NCI-H1105 treated with DMSO at 0.1 percent for 48 hours (cell line): ENCODE results near the gene OR2H2.

Experiments
- DNase-seq: peaks from one replicate; lab custom pipeline; 2025; lab: John Stamatoyannopoulos, UW

OR2H2 gene

DNA sequence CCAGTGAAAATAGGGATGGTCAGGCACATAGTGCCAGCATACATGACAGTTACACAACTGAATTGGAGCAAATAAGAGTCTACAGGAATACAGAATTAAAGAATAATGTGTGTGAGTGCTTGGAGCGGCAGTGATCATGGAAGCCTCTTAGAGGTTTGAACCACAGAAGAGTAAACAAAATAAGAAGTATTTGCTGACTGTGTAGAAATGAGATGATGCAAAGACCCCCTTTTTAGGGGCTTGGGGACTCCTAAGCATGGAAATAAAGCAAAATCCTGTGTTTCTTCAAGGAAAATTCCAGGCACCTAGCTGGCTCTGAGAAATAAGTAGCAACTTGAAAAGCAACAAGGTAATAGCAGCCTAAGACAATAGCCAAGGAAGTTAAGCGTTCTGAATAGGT, 6.8 kb downstream of the OR2H2 start:
- no peak for DNase-seq

DNA sequence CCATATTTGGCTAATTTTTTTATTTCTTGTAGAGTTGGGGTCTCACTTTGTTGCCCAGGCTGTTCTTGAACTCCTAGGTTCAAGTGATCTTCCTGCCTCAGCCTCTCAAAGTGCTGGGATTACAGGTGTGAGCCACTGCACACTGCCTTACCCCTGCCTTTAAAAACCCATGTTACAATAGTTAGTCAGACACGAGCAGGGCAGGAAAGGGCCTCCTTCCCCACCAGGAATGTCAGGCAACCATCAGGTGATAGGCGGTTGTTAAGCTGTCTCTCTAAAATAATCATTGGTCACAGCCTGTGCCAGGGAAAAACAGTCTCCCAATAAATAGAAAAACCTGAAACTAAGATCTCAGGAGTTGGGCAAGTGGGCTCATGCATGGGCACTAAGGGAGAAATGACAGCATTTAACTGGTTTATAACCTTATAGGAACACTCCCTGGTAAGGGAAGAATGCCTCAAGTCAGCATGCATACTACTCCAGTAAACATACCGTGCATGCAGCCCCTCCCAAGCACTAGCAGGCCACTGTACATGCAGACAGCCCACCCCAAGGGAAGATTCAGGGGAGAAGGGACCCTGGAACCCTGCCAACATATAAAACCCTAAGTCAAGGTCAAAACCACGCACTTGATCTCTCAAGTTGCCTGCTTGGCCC, 8.4 kb downstream of the OR2H2 start:
- DNase-seq: no peak

DNA sequence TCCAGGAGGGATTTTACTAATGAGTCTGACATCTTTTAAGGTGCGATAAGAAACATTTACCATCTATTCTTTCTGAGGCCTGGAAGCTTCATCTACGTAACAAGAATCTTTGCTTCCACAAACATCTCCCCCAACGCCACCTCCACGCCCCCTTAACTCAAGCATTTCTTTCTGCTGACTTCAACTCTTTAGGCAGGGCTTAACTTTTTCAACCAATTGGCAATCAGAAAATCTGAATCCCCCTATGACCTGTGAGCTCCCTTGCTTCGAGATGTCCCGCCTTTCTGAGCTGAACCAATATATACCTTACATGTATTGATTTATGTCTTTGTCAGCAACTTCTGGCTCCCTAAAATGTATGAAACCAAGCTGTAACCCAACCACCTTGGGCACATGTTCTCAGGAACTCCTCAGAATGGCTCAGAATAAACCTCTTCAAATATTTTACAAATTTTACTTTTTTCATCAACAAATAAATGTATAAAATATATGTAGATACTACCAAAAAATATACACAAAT, 11.5 kb downstream of the OR2H2 start:
- no peak for DNase-seq

DNA sequence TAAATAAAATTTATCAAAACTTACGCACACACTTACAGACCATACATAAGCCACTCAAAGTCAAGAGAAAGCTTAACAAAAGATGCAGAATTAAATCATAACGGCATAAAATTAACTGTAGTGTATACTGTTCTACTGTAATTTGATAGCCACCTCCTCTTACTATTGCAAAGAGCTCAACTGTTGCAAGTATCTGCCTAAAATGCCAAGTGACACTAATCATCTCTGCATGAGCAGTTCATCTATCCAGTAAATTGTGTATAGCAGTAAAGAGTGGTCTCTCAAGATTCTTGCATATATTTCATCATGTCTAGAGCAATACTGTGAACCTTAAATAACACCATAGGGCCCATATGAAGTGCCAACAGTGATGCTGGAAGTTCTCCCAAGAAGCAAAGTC, 12.3 kb downstream of the OR2H2 start:
- DNase-seq: peak; percentile 3

DNA sequence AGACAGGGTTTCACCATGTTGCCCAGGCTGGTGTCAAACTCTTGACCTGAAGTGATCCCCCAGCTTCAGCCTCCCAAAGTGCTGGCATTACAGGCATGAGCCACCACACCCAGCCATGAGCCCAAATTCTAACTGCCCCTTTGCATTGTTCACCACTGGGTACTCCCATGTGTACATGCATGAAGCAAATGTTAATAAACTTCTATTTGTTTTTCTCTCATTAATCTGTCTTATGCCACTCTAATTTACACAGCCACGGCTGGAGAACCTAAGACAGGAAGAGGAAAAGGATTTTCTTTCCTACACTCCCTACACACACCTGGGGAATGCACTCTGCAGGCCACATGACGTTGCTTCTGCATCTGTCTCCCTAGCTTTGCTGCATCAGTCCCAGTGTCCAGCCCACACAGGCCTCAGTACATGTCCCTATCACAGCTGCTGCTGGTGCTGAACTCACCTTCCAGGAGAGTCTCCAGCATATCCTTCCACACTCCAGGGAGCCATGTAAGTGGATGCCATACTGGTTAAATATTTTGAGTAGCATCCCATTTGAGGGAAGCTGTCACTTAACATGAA, 13.3 kb downstream of the OR2H2 start:
- no peak for DNase-seq

DNA sequence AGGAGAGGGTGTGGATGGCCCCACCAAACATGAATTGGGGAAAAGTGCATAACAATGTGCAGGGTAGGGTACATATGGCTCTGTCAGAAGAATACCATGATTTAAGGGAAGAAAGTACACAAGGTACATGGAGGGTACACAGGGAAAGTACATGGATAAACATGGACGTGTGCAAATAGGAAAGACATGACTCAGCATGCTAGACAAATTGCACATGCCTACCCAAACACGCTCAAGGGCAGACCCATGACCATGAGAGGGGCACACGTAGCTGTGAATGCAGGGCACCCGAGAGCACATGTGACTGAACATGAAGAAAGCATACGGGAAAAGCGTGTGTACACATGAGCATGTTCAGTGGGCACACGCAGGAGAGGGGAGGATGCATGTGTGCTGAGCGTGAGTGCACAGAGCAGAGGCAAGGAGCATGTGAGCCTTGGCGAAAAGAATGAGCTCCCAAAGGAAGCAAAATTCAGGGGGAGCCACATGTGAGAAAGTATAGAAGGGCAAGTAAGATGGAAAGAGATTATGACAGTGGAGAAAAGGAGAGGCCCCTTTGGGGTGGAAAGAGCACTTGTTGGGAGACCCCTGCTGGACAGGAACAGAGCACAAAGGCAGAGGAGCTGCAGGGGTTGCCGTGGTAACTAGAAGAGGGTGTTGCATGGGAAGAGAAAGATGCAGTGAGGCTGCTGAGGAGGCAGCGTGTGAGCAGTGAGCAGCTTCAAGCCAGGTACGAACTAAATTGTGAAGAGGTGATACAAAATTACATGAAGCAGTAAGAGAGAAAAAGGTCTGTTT, 17.8 kb downstream of the OR2H2 start:
- peak; percentile 74 for DNase-seq

DNA sequence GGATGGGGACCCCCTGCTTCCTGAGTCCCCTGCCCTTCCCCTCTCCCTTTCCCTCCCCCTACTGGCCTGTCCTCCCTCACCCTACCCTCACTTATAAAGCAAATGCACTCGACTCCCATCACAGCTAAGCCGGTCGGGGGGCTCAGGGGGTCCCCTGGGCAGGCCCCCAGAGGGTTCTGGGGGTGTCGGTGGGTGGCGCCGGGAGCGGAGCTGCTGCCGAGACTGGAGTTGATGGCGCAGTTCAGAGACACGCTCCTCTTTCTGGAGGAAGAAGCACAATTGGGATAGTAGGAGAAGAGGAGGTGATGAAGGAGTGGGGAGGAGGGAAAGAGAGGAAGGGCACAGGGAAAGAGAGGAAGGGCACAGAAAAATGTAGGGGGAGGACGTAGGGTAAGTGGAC, 18.5 kb downstream of the OR2H2 start:
- no peak for DNase-seq

DNA sequence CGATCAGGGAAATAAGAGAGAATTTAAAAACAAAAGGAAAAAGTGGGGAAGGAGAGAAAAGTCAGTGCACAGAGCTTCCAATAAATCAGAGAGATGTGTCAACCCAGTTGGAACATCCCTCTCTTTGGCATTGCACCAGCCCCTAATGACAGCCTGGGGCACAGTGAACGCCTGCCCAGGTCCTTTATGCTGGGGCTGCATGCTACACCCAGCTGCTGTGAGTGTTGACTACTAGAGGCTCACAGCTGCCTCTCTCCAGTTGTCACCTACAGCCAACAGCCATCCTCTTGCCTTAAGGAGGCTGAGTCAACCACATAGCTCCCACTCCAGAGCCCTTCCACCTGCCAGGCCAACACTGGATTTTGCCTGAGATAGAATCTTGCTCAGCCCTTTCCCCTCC, 19.0 kb downstream of the OR2H2 start:
- DNase-seq: peak; percentile 16

DNA sequence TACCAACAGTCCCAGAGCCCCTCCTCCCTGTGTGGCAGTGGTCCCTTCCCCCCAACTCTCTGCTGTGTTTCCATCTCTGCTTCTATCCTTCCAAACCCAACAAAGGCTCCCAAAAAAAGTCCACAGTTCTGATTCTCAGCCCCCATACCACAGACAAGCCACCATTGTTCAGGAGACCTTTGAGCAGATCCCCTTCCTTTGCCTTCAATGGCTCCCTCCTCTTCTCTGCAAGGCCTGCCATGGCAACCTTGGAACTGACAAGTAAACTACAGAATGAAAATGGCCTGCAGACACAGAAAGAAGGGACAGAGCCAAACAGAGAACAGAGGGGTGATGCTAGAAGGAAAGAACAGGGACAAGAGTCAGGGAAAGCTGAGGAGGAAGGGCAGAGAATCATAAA, 23.2 kb downstream of the OR2H2 start:
- no peak for DNase-seq

DNA sequence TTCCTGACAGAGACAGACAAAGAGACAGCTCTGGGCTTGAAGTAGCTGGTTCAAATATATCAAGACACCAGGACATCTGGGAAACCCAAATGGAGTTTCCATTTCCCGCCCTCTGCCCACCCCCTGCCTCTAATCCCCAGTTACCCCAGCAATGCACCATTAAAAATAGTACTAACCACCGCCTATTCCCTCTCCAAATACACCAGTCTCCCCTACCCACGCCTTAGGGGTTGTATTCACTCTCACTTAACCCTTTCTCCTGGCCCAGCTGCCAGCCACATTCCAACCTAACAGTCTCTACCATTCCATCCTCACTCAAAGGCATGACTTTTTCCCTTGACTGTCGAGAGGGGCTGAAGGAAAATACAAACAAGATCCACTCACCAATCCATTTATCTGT, 25.6 kb downstream of the OR2H2 start:
- no peak for DNase-seq

DNA sequence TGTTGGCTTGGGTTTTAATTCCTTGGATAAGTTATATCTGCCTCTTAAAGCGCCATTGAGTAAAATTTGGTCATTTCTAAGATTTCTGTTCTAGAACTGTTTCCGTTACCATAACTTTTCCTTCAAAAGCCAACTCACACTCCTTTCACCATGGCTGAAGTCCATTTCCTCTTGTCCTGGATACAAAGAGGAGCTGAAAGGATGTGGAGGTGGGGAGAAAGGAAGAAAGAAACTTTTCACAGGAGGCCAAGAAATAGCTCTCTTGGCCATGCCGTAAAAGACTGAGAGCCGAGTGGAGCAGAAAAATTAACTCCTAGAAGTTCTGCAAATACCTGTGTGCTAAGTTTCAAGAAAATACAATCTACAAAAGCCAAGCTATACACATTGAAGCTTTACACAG, 26.5 kb downstream of the OR2H2 start:
- DNase-seq: no peak

DNA sequence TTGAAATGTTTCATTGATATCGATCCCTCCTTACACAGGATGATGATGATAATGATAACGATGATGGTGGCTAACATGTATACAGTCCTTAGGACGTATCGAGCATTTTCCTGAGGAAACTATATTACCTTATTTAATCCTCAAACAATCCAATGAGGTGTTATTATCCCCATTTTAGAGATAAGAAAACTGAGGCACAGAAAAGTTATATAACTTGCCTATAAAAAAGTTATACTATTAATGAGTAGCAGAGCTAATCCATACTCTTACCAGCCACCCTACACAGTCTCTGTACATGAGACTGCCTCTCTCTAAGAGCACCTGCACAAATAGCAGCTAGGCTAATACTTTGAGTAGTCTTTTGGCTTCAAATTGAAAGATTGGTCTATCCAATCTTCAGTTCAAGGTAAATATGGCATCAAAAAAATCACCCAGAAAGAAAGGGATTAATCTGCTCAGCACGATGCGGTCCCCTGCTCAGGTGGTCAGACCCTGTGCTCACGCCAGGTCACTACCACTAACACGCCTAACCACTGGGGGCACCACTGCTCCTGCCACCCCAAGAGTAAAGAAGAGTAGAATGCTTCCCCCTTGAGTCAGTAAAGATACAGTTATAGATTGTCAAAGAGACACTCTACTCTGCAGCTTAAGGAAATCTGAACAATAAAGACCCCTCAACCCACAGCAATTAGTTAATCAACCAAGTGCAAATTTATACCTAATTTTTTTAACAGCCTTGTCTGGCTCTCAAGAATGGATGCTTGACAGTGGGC, 33.0 kb downstream of the OR2H2 start:
- DNase-seq: no peak

DNA sequence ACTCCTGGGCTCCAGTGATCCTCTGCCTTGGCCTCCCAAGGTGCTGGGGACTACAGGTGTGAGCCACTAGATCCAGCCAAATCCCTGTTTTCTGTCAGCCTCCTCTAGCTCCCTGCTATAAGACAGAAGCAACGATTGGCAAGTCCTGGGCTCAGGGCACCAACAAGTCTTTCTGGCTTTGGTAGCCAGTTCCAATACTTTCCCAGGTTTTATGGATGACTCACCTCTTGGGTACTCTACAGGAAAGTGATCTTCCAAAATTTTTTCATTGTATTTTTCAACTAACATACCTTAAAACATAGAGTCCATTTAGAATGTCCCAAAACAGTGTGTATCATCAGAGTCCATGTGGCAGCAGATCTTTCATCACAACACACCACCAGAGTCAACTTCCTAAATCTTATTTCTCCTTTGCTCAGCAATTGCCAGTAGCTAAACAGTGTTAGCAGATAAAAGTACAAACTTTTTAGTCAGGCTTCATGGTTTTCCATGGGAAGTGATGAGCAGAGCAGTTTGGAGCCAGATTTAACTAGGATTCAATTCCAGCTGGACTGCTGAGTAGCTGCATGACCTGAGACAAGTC, 34.7 kb downstream of the OR2H2 start:
- DNase-seq: no peak

DNA sequence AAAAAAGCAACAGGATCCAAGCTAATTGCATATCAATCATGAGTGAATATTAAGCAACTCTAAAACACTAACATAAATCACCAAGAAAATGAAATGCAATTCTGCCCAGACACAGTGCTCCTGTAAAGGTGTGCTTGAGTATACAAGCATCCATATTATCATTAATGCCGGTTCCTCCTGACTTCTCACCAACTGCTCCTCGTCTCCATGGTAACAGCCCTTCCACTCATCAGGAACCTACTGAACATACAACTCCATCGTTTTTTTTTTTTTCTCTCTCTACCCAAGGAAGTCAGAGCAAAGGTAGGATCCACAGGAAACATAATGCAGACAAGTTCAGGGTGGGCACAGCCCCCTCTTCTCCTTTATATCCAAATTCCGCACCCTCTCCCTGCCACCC, 35.7 kb downstream of the OR2H2 start:
- peak; percentile 4 for DNase-seq

DNA sequence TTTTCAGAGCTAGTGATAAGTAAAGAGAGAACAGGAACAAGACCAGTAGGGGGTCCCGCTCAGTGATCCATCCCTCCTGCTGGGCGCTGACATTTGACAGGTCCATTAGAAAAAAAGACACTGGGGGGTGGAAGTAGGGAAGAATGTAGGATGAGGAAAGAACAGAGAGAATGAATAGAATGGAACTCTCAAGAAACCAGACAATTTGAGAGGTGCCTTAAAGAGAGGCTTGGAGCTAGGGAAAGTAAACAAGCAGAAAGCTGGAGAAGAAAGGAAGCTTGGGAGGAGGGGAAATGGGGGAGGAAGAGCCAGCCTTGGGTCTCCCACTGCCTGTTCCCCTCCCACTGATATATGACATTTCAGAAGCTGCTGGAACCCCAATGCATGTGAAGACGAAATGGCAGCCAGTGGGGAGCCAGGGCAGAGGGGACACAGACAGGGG, 39.6 kb downstream of the OR2H2 start:
- no peak for DNase-seq

DNA sequence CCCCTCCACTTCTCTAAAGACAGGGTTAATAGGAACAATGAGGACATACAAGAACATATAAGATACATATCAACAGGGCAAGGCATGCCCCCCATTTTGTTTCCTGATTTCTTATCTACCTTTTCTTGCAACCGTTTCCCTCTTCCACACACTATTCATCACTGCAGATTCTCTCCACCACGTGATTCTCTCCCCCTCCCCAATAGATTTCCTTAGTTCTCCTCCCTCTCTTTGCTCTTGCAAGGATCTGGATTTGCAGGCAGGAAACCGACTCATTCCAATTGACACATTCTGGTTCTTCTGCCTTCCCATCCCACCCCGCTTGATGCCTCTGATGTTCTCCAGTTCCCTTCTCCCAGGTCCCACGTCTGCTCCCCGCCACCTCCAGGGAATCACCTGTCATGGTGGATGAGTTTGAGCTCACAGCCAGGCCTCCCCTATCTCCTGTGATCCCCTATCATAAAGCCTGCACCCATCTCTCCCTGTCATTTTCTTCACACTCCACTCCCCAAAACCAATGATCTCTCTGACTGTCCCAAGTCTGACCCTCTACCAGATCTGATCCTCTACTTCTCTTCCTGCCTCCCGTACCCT, 40.5 kb downstream of the OR2H2 start:
- no peak for DNase-seq

DNA sequence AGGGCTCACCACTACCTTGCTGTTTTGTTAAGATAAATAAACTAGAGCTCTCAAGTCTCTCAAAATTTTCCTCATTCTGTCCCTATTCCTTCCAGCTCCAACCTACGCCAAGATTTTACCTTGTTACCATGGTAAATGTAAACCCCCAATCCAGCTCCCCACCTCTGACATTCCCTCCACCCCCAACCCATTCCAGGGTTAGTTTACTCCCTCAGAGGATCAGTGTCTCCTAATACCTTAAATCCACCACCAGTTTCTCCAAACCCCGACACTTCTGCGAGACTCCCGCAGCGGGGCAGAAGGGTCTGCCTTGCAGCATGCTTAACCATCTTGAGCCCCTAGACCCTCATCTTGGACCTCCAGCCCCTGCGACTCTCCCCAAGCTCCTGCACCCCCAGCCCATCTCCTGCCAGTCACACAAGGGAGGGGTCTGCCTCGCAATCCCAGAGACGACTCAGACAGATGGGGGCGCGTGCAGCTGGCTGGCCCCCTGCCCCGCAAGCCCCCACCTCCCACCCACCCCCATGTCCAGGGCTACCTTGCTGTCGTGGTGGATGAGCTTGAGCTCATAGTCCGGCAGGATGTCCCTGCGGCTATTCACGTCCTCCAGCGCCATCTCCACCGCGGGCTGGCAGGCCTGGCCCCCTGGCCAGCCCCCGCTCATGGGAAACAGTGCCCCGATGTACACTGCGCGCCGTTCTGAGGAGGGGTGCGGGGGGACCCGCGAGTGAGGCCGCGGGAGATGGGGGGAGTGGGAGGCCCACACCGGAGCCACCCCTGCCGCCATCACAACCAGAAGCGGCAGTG, 42.2 kb downstream of the OR2H2 start:
- no peak for DNase-seq

DNA sequence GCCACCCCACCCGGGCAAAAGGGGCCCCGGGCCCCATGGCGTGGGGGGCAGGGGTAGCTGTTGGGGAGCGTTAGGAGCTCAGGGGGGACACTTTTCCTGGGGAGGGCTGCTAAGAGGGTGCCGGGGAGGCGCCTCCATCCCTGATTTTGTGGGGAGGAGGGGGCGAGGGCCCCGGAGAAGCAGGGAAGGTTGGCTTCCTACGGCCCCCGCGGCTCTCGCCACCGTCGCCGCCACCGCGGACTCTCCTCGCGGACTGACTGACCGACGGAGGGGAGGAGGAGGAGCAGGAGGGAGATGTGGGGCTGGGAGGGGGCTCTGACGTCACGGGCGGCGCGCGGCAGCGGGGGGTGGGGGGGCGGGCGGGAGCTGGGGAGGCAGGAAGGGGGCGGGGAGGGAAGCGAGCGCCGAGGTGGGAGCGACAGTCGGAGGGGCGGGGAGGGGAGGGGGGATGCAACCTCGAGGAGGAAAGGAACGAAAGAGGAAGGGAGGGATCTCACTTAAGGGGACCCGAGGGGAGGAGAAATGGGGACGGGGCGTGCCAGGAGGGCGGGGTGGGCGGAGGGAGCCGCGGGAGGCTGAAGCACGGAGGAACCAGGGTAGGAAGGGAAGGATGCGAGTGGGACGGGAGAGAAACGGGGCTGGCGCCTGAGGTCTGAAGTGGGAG, 43.0 kb downstream of the OR2H2 start:
- DNase-seq: peak; percentile 35

DNA sequence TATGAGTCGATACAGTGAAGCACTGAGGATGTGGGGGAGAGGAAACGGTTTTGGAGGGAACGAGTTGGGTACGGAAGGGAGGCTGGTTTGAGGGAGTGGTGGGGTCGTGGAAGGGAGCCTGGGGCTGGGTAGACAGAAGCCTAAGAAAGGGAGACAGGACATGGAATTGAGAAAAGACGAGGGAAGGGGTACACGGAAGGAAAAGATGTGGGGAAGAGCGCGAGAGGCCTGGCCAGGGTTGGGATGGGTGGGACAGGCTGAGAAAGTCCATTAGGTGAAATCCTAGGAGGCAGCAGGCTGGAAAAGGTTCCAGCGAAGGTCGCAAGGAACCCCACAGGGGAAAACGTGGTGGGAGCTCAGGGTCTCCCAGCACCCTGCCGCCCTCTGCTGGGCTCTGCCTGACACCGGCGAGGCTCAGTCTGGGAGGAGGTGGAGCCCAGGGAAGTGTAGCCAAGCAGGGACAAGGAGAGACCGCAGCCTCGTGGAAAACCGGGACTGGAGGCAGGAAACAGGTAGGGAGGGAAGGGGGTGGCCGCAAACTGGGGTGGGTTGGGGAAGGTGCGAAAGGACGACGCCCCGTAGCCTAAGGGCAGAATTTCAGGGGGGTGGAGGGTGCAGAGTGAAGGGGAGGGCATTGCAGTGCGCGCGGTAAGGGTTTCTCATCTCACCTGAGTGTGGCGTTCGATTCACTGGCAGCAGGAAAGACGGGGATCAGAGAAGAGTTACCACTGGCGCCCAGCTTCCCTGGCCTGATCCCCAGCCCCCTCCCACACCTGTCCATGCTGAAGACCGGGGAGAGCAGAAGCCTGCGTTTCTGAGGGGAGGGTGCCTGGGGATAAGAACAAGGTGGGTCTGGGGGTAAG, 43.7 kb downstream of the OR2H2 start:
- peak; percentile 88 for DNase-seq
